SJCRH30 (cell line): ENCODE results near the gene ASB16. TPM values are rescaled to one million over a fixed set of nuclear protein-coding genes. Genes with fewer than 3 reads are reported as not detected.

Experiments
- DNase-seq, 2 experiments: peaks; one replicate each; pipeline ENCODE4 v3.0.0-alpha.2; 2015 to 2020
- H3K27ac ChIP-seq: fragments of 250-450 bp; sonication (Bioruptor Pico); 2 replicates; pipeline ENCODE4 v1.5.1; 2020; ENCODE audit warnings: mild to moderate bottlenecking, moderate library complexity
- H3K27me3 ChIP-seq: fragments of 250-450 bp; sonication (Bioruptor Pico); 2 replicates; pipeline ENCODE4 v1.5.1; 2020; ENCODE audit warnings: mild to moderate bottlenecking, moderate library complexity
- H3K36me3 ChIP-seq: fragments of 250-450 bp; sonication (Bioruptor Pico); 2 replicates; pipeline ENCODE4 v1.5.1; 2020; ENCODE audit warnings: mild to moderate bottlenecking, moderate library complexity
- H3K4me1 ChIP-seq: fragments of 250-450 bp; sonication (Bioruptor Pico); 2 replicates; pipeline ENCODE4 v1.5.1; 2020; ENCODE audit warnings: mild to moderate bottlenecking, moderate library complexity
- H3K4me3 ChIP-seq: fragments of 250-450 bp; sonication (Bioruptor Pico); 2 replicates; pipeline ENCODE4 v1.5.1; 2020; ENCODE audit warnings: mild to moderate bottlenecking, moderate library complexity
- H3K9me3 ChIP-seq: fragments of 250-450 bp; sonication (Bioruptor Pico); replicated peaks from 2 replicates; pipeline ENCODE4 v1.5.1; 2020; ENCODE audit warnings: mild to moderate bottlenecking, moderate library complexity
- total RNA-seq: library from RNA; depleted of rRNA; stranded (reverse); fragments of >200 nt; shearing (Covaris generic); gene quantifications from 2 replicates; pipeline ENCODE4 v1.2.3, GENCODE V29; 2014

Gene ASB16
- total RNA-seq, 1 experiment from 2014 or later = not detected

DNA sequence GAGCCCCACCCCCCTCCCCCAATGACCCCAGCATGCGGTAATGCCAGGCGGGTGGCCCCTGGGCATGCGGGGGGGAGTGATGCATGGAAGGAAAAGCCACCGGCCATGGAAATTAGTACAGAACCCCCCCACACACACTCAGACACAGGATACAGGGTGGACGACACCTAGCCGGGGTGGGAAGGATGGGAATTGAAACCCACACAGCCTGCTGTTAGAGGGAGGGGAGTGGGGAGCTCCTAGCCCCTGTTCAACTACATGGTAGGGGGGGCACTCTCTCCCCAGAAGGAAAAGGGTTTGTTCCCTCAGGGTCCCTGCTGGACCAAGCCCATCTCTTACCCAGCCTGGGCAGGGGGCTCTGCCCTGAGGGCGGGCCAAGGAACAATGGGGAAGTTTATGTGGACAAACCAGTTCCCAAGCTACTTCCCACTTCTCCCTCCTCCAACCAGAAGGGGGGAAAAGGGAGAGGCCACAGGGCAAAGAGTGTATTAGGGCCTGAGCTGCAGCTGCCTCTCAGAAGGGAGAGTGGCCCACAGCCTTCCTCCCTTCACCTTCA is 21.5 kb downstream of the ASB16 start:
- no peak for DNase-seq
- Histone ChIP-seq H3K4me3 (no peak overlapping the region), H3K9me3 (no peaks in the 10 kb centered on the region), H3K27me3 (no peaks in the 10 kb centered on the region), H3K36me3 (peaks cover 27% of the 10 kb centered on the region), H3K4me1 (no peaks in the 10 kb centered on the region), H3K27ac (no peak overlapping the region)

DNA sequence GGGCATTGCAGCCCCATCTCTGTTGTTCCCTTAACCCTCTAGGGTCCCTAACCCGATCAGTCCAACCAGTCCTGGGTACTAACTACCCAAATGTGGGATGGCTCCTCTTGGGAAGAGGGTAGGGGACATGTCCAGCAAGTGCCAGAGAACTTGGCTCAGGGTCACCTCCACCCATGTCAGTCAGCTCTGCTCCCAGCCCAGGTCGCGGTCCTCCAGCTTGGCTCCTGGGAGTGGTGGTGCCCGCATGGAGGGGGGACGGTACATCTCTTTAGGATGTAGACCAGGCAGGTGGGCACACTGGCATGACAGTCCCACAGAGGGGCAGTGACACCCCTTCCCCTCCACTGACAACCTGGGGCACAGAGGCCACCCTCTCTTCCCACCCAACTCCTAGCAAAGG is 22.2 kb downstream of the ASB16 start:
- no peak for DNase-seq
- Histone ChIP-seq H3K4me1 (no peaks in the 10 kb centered on the region), H3K36me3 (peaks cover 27% of the 10 kb centered on the region), H3K27ac (no peak overlapping the region), H3K27me3 (no peaks in the 10 kb centered on the region), H3K4me3 (no peak overlapping the region), H3K9me3 (no peaks in the 10 kb centered on the region)

DNA sequence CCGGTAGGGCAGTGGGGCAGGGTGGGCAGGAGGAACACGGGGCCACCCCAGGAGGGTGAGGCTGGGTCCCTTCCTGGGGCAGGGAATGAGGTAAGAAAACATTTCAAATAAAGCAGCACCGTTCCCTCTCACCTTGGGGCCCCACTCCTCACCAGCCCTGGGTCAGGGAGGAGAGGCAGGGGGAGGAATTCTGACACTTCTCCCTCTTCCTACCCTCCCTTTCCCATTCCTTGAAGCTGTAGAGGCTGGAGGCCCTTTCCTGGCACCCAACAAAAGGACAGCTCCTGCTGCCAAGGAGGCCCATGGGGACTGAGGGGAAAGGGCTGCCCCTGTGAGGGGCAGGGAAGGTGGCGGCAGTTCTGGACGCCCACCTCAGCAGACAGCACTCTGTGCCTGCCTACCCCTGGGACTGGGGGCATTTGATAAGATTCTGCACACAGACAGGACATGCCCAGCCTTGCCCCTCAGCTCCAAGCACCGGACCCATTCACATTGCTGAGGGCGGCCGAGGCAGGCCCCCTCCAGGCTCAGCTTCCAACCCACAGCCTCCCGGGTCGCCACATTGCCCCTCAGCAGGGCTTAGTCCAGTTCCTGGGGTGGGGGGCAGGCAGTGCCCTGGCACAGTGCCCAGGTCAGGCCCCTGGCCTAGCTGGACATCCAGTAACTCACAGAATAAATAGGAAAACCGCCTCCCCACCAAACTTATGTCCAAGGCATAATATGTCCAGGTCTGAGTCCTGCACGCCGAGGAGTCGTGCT is 23.0 kb downstream of the ASB16 start:
- Histone ChIP-seq H3K27me3 (no peaks in the 10 kb centered on the region), H3K4me1 (0 out of 2 replicates have a peak, but pooled peaks cover 3% of the 10 kb centered on the region), H3K27ac (no peak overlapping the region), H3K36me3 (peaks cover 27% of the 10 kb centered on the region), H3K4me3 (no peak overlapping the region), H3K9me3 (no peaks in the 10 kb centered on the region)
- no peak for DNase-seq

DNA sequence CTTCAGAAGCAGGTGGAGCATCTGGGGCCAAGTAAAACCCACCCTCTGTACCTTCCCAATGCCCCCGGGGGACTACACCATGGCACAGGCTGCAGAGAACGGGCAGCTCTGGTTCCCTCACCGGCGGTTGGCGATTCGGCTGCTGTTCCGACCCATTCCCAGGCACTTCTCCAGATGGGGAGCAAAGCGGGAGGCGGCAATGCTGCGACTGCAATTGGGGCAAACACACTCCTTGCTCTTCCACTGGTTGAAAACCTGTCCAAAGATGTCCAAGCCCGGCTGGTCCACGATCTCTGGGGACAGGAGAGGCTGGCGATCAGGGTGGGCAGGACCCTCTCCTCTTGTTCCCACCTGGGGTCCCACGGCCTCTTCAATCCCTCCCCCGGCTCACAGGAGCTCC is 26.6 kb downstream of the ASB16 start:
- Histone ChIP-seq H3K27ac (no peak overlapping the region), H3K4me3 (no peak overlapping the region), H3K9me3 (no peaks in the 10 kb centered on the region), H3K4me1 (0 out of 2 replicates have a peak, but pooled peaks cover 3% of the 10 kb centered on the region), H3K36me3 (peaks cover 24% of the 10 kb centered on the region), H3K27me3 (no peaks in the 10 kb centered on the region)
- DNase-seq = no peak

GRCh38 chr17:44197980-44198720 is 27.6 kb downstream of the ASB16 start:
- H3K9me3 ChIP-seq = no peaks in the 10 kb centered on the region
- peak overlapping the region; percentile 67 for H3K27ac ChIP-seq
- peaks cover 21% of the 10 kb centered on the region for H3K36me3 ChIP-seq
- peak; percentile 51 to 55 for DNase-seq
- H3K4me3 ChIP-seq = peak overlapping the region; percentile 99
- no peaks in the 10 kb centered on the region for H3K27me3 ChIP-seq
- H3K4me1 ChIP-seq = 0 out of 2 replicates have a peak, but pooled peaks cover 3% of the 10 kb centered on the region

DNA sequence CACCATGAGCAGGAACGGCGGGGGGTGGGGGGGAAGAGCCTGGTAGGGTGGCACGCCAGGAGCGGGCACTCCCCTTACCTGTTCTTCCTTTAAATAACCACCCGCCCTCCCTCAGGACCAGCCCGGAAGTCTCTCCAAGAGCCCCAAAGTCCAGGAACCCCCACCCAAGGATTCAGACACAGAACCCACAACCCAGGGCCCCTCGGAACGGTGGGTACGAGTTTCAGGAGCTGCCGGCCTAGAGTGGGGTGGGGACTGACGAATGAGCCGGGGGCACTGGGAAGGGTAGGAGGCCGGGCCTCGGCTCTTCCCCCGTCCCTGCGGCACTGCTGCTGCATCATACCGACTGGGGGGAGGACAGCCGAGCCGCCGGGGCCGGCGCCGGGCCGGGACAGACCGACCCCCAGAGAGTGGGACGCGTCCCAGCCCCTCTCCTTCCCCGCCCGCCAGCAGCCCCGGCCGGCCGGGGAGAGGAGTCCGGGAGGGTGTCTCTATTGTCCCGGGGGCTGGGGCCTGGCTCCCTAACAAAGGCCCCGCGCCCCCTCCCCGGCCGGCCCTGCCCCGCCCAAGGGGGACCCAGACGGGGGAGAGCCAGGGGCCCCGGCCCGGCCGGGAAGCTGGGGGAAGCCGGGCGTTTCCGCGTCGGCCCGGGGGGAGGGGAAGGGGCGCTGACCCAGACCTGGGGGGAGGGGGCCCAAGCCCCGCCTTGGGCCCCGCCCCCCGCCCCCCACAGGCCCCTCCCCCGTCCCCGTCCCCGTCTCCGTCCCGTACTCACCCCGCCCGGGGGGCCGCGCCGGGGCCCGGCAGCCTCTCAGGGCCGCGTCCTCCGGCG is 28.4 kb downstream of the ASB16 start:
- DNase-seq = peak; percentile 62 to 63
- peak overlapping the region; percentile 67 for H3K27ac ChIP-seq
- 0 out of 2 replicates have a peak, but pooled peaks cover 3% of the 10 kb centered on the region for H3K4me1 ChIP-seq
- H3K36me3 ChIP-seq = peaks cover 18% of the 10 kb centered on the region
- no peaks in the 10 kb centered on the region for H3K9me3 ChIP-seq
- H3K27me3 ChIP-seq = no peaks in the 10 kb centered on the region
- H3K4me3 ChIP-seq = peak overlapping the region; percentile 99

DNA sequence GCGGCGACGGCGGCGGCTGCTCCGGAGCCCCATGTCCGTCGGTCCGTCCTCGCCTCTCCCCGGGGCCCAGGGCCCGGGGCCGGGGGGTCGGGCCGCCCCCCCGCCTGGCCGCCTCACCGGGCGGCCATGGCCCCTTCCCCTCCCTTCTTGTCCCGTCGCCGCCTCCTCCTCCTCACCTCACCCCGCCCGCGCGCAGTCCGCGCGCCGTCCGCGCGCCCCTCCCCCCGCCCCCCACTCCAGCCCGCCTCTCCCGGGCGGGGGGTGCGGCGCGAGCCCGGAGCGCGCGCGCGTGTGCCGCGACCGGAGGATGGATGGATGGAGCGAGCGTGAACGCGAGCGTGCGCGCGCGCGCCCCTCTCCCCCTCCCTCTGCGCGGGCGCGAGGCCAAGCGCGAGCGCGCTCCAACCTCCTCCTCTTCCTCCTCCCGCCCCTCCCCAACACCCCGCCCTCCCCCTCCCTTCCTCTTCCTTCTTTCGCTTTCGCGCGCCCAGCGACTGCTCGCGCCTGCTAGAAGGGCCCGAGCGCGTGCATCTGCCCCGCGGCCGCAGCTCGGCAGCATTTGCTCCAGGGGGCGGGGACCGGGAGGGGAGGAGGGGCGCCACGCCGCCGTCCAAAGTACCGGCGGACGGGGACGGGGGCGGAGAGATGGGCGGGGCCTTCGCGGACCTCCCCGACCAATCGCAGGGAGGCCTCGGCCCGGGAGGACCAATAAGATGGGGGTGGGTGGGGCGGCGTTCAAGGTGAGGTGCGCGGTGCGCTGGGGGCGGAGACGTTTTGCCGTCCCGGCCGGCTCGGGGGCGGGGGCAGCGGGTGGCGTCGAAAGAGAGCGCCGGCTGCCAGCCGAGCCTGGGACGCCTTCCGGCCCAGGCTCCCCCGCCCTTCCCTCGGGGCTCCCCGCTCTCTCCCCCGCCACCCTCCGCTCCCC is 29.3 kb downstream of the ASB16 start, which contains the start of gene ATXN7L3:
Gene ATXN7L3, minus strand, starts transcription at position 332 of the 925 bp plus-strand sequence. CDS start 1,814 bp downstream, outside the sequence.
- Histone ChIP-seq H3K27me3 (no peaks in the 10 kb centered on the region), H3K36me3 (peaks cover 11% of the 10 kb centered on the region), H3K27ac (peak within 1 kb of the TSS; percentile 67), H3K9me3 (no peaks in the 10 kb centered on the region), H3K4me1 (peaks cover 7% of the 10 kb centered on the region; the same call in 1 of the 2 replicates), H3K4me3 (peak within 1 kb of the TSS; percentile 99)
- peak; percentile 99 to 100 for DNase-seq

GRCh38 chr17:44200478-44201155 is 30.1 kb downstream of the ASB16 start:
- H3K27ac ChIP-seq = peak overlapping the region; percentile 59
- no peaks in the 10 kb centered on the region for H3K27me3 ChIP-seq
- H3K4me1 ChIP-seq = peaks cover 7% of the 10 kb centered on the region; the same call in 1 of the 2 replicates

DNA sequence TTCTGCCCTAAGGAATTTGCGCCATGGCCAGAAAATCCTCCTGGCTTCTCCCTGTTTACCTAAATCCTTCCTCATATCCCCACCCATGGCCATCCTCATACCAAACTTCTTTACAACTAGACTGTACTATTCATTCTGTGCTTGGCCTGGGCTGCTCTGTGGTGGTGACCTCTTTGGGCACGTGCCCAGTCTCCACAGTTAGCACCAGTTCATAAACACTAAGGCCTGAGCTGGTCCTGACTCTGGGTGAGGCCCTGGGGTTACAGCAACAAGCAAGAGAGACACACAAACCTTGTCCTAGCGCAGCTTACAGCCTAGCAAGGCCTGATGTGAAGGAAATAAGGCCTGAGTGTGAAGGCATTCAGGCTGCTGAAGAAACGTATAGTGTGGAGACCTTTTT is 32.3 kb downstream of the ASB16 start:
- DNase-seq = no peak
- H3K36me3 ChIP-seq = peaks cover 7% of the 10 kb centered on the region; the same call in 1 of the 2 replicates
- H3K27me3 ChIP-seq = no peaks in the 10 kb centered on the region
- H3K4me3 ChIP-seq = no peak overlapping the region
- no peak overlapping the region for H3K27ac ChIP-seq
- peaks cover 7% of the 10 kb centered on the region; the same call in 1 of the 2 replicates for H3K4me1 ChIP-seq
- H3K9me3 ChIP-seq = no peaks in the 10 kb centered on the region

More at GRCh38 chr17:44200478-44201155, 30.1 kb downstream of the ASB16 start:
- no peak for DNase-seq
- Histone ChIP-seq H3K4me3 (peak overlapping the region; percentile 99), H3K9me3 (no peaks in the 10 kb centered on the region), H3K36me3 (peaks cover 3% of the 10 kb centered on the region)

DNA sequence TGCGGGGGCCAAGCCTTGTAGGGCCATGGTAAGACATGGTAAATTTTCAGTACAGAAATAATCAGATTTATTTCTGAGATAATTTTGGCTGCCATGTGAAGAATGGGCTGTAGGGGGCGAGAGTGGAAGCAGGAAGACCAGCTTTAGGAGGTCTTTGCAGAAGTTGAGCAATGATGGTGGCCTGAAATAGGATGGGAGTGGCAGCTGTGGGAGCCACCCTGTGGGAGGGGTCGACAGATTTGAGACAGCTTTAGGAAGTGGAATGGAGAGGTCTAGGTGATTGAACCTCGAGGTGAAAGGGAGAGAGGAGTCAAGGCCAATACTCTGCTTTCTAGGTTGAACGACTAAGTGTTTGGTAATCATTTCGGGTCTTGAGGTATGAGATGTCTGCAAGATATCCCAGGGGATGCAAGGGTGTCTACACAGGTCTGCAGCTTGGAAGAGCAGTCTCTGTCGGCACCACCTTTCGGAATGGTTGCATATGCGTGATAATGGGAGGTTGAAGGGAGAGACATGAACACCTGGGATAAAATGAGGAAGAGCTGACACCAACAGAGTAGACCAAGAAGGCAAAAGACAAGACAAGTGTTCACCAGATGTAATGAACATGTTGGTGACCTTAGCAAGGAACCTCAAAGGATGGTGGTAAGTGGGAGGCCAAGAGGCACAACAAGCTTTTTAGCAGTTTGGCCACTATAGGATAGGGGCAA is 33.4 kb downstream of the ASB16 start:
- H3K4me1 ChIP-seq = peaks cover 4% of the 10 kb centered on the region; the same call in 1 of the 2 replicates
- H3K4me3 ChIP-seq = no peak overlapping the region
- no peaks in the 10 kb centered on the region for H3K9me3 ChIP-seq
- H3K27ac ChIP-seq = no peak overlapping the region
- H3K27me3 ChIP-seq = no peaks in the 10 kb centered on the region
- peaks cover 17% of the 10 kb centered on the region for H3K36me3 ChIP-seq
- peak; percentile 63 to 80 for DNase-seq

GRCh38 chr17:44204441-44204882 is 34.0 kb downstream of the ASB16 start:
- Histone ChIP-seq H3K9me3 (no peaks in the 10 kb centered on the region), H3K27ac (no peak overlapping the region), H3K27me3 (no peaks in the 10 kb centered on the region), H3K4me1 (peaks cover 4% of the 10 kb centered on the region; the same call in 1 of the 2 replicates), H3K36me3 (peaks cover 21% of the 10 kb centered on the region), H3K4me3 (no peak overlapping the region)
- no peak for DNase-seq
